Retinal pigment epithelial cell (primary cell): Measurements from ENCODE around the gene TRIM9.

Experiments used
- DNase-seq: peaks from one replicate; pipeline ENCODE4 v3.0.0-alpha.2; 2010; ENCODE audit warnings: low read depth
- H3K4me3 ChIP-seq: 2 replicates; pipeline ENCODE4 v1.5.1; 2011; ENCODE audit warnings: mild to moderate bottlenecking, low read length, control low read depth, moderate library complexity
- CTCF ChIP-seq: conservative IDR thresholded peaks from 2 replicates; pipeline ENCODE4 v1.5.1; 2011; ENCODE audit warnings: low read depth, low read length, control low read depth, inconsistent platforms

The TRIM9 gene

GRCh38 chr14:51094282-51094821 lies 553 bp downstream of the TRIM9 start:
- H3K4me3 ChIP-seq, result peak overlapping the region; percentile 67
- DNase-seq, result no peak
- TF ChIP-seq CTCF, result no peak

GRCh38 chr14:51093371-51094281 lies 1.3 kb downstream of the TRIM9 start:
- no peak for DNase-seq
- TF ChIP-seq CTCF, result peak; percentile 57
- peak overlapping the region; percentile 67 for H3K4me3 ChIP-seq

GRCh38 chr14:51092965-51093364 lies 1.9 kb downstream of the TRIM9 start:
- no peak for DNase-seq
- no peak overlapping the region for H3K4me3 ChIP-seq
- no peak for TF ChIP-seq CTCF

- H3K4me3 ChIP-seq, result no peak overlapping the region
- no peak for TF ChIP-seq CTCF
- no peak for DNase-seq
Measured at GRCh38 chr14:51089278-51089677, 5.6 kb downstream of the TRIM9 start.

- TF ChIP-seq CTCF, result no peak
- H3K4me3 ChIP-seq, result no peak overlapping the region
- no peak for DNase-seq
Measured at GRCh38 chr14:51087031-51087441, 7.9 kb downstream of the TRIM9 start.

- no peak for DNase-seq
- TF ChIP-seq CTCF, result no peak
- H3K4me3 ChIP-seq, result no peak overlapping the region
Measured at GRCh38 chr14:51086044-51086443, 8.9 kb downstream of the TRIM9 start.

GRCh38 chr14:51084962-51085361 lies 9.9 kb downstream of the TRIM9 start:
- DNase-seq, result no peak
- no peak for TF ChIP-seq CTCF
- no peak overlapping the region for H3K4me3 ChIP-seq
